NCI-H146 (cell line): ENCODE measurements around the gene COX19.
"Not testable (repeated sequence)": the region's sequence is repeated elsewhere in the genome, so short reads cannot be mapped to it uniquely, and the experiment has no call there.

Experiments
- DNase-seq: peaks from one replicate; lab custom pipeline; 2025; lab: John Stamatoyannopoulos, UW

COX19 gene

DNA sequence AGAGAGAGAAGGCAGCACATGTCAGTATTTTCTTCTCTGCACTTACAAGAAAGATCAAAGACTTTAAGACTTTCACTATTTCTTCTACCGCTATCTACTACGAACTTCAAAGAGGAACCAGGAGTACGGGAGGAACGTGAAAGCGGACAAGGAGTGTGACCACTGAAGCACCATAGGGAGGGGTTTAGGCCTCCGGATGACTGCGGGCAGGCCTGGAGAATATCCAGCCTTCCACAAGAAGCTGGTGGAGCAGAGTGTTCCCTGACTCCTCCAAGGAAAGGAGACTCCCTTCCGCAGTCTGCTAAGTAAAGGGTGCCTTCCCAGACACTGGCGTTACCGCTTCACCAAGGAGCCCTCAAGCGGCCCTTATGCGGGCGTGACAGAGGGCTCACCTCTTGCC lies 14.4 kb downstream of the COX19 start:
- not testable (repeated sequence) for DNase-seq

DNA sequence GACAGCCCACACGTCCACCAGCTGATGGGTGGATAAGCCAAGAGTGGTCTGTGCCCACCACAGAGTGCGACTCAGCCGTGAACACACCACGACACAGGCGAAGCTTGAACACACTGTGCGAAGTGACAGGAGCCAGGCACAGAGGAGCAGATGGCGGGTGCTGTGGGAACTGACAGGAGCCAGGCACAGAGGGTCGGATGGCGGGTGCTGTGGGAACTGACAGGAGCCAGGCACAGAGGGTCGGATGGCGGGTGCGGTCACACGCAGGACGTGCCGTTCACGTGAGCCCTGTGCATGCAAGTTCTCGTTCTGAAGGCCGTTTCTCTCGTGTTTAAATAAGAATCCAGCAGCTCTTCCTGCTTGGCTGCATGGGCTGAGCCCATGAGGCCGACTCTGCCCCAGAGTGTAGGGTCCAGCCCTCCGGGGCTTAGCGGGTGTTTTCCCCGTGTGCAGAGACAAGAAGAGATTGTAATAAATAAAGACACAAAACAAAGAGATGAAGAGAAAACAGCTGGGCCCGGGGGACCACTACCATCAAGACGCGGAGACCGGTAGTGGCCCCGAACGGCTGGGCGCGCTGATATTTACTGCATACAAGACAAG lies 15.0 kb downstream of the COX19 start:
- DNase-seq, result no peak

DNA sequence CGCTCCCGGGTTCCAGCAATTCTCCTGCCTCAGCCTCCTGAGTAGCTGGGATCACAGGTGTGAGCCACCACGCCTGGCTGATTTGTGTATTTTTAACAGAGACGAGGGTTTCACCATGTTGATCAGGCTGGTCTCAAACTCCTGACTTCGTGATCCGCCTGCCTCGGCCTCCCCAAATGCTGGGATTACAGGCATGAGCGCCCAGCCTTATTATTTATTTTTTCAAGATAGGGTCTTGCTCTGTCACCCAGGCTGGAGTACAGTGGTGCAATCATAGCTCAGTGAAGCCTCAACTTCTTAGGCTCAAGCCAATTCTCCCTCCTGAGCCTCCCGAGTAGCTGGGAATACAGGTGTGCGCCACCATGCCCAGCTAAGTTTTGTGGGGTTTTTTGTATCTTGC lies 15.6 kb downstream of the COX19 start:
- DNase-seq, result not testable (repeated sequence)

DNA sequence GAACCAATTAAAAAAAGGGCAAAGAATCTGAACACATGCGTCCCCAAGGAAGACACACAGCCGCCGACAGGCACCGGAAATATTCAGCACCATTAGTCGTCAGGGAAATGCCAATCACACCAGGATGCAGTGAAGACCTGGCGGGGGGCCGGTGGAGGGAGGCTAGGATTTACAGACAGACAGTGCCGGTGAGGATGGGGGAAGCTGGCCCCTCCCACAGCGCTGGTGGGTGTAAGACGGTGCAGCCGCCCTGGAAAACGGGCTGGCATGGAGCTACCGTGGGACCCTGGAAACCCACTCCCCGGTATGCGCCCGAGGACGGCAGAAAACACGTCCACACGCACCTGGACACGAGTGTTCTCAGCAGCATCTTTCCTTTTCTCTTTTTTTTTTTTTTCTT lies 16.1 kb downstream of the COX19 start:
- peak; percentile 66 for DNase-seq

DNA sequence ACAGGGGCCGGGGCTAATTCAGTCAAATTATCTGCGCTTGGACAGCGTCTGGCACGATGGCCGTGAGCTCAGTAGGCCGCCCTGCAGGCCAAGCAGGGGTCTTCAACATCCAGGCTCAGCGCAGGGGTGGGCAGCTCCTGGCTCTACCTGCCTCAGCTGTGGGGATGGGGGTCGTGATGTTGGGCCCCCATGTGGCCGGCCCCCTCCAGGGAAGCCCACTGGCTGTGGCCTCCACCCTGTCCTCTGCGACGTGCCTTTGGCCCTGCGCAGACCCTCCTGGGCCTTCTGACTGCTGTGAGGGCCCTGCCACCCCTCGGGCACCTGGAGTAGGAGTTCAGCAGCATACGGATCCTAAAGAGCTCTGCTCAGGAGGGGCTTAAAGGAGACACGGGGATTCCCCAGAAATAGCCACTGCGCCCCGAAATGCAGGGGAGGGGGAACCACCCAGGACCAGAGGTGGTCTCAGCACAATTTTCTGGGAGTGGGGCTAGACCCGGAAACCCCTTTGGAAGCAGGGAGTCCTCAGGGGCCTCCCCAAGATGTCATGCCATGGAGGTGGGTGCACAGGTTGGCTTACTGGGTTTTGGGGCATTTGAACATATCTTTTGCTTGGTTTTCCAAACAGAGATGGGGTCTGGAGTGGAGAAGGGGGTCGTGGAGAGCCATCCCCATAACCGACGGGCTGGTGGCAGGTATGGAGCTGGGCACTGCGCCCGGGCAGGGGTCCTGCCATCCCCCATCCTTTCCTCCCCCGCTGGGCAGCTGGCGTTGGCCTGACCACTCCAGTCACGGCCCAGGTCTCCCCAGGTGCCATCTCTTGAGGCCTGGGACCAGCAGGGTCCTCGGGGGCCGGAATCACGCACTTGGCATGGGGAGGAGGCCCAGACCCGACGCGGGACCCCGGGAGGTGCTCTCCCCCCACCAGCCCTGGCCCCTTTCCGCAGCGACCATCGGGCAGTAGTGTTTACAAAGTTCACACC lies 16.8 kb downstream of the COX19 start:
- DNase-seq, result no peak

DNA sequence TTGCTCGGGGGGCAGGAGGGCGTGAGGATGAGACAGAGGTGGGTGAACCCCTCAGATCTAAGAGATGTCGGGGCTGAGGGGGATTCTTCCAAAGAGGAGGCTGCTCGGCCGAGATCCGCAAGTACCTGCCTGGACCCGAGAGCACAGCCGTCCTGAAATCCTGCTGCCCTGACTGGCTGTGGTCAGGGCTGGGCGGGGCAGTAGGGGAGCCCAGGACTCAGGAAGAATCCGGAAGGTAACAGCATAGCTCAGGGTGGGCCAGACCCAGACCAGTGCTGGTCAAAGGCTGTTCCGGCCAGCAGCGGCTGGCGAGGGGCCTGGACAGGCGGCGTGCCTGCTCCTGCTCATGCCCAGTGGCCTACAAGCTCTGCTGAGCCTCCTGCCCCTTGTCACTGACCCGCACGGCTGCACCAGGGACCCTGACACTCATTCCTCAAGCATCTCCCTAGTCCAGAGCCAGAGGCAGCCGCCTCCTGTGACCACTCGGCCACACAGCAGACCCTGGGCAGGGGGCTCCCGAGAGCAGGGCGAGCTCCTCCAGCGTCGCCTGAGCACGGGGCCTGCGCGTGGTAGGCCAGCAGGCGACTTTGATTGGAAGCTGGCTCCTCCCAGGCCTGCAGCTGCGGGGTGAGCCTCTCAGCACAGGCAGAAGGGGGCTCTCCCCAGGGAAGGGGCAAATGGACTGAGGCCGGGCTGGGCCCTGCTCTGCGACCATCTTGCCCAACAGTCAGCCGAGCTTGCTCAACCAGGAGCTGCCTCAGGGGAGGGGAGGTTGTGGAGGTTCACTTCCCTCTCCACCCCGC lies 17.7 kb downstream of the COX19 start:
- DNase-seq, result no peak

DNA sequence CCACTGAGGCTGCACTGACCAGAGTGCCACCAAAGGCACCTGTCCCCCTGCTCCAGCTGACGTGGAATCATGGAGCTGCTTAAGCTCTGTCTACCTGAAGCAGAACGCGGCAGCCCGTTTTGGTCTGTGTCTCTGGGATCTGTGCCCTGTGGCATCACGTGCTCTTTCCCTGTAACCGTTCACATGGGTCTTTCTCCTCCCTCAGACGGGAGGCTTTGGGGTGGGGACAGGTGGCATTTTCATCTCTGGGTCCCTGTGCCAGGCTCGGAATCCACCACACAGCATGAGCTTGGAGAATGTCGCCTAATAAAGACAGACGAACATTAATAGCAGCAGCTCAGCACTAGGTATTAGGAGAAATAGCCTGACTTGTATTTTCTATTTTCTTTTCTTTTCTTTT lies 19.3 kb downstream of the COX19 start:
- no peak for DNase-seq

DNA sequence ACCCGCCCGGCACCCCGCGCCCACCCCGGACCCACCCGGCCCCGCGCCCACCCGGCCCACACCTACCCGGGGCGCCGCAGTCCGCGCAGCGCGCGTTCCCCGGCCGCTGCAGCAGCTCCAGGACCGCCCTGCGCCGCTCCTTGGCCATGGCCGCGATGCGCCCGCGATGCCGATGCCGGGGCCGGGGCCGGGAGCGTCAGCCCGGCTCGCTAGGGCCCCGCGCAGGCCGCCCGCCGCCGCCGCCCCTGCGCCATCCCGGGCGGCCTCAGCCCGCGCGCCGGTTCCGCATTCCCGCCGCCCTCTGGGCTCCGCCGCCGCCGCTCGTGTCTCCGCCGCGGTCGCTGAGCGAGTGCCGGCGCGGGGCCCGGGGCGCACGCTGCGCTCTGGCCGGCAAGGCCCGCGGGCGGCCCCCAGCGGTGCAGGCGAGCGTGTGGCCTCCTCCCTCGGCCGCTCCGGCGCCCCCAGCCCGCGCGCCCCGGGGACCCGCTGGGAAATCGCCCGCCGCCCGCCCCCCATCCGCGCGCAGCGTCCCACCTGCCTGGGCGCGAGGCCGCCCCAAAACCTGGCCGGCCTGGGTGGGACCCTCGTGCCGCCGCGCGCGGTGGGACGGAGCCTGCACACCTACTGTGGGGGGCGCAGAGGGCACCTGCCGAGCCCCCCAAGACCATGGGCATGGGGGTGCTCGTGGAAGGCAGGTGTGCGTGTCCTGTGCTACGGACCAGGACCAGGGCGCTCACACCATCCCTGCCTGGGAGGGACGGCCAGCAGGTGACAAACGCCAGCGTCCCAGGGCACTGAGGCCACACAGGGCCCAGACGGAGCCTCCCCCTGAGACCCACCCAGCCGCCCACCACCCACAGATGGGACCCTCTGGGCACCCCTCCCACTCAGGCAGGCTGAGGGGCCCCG lies 20.8 kb downstream of the COX19 start, which contains the start of gene ADAP1:
Gene ADAP1, minus strand, starts transcription at position 351 of the 909 bp plus-strand sequence. Its CDS starts 203 bp downstream, at position 148.
- peak; percentile 50 for DNase-seq

DNA sequence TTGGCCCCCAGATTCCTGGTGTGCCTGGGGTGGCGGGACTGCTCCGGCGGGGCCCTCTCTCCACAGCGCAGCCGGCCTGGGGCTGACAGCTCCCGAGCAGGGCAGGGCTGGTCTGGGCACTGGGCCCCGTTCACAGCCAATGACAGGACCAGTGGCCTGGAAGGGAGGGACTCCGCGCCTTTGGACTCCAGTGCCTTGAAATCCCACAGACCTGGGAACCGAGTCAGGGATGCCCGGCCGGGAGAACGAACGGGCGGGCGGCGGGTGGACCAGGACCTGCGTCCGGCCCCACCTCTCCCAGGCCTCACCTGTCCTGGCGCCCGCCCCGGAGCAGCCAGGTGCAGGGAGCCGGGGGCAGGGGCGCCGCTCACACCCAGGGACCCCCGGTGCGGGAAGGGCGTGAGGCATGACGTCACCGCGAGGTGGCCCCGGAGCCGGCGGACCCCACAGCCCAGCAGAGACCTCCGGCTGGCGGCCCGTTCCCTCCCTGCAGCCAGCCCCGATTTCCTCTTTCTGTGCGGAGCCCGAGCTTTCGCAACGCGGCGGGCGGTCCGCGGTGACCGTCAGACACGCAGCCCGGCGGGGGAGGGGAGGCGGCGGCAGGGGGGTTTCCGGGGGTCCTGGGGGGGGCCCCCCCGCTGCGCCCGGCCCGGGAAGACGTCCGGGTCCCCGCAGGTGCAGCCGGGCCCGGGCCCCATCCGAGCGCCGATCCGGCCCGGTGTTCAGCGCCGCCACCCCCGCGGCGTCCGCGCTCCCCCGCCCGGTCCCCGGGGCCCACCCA lies 21.6 kb downstream of the COX19 start:
- peak; percentile 42 for DNase-seq

DNA sequence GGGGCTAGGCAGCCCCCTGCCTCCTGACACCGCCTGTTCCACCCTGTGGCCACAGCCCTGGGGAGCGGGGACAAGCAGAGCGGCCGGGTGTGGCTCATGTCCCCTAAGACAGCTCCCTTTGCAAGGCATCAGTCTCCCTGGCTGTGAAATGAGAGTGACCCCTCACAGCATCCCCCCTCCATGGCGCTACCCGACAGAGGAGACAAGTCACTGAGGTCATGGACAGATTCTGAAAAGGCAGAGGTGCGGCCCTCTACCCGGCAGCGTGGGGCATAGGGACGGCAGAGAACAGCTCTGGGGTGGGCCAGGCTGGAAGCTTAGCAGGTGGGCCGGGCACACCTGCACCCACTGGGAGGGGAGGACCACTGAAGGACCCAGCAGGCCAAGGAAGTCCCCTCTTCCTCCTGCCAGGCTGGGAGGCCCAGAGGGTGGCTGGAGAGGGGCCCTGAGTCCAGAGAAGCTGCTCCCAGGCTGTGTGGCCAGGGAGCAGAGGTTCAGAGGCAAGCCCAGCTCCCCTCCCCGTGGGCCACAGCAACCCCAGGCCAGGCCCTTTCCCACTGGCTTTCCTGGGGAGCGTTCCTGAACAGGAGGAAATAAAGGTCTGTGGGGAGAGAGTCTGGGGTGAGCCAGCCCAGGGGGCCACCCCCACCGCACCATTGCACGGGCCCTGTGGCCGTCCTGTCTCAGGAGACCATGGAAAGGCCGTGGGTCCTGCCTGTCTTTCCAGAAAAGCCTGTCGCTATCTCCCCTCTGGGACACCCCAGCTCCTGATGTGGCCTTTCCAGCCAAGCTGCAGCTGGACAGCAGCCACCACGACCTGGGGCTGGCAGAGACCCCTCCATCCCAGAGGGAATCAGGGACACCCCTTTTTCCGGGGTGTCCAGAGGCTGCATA lies 22.6 kb downstream of the COX19 start:
- DNase-seq, result no peak

DNA sequence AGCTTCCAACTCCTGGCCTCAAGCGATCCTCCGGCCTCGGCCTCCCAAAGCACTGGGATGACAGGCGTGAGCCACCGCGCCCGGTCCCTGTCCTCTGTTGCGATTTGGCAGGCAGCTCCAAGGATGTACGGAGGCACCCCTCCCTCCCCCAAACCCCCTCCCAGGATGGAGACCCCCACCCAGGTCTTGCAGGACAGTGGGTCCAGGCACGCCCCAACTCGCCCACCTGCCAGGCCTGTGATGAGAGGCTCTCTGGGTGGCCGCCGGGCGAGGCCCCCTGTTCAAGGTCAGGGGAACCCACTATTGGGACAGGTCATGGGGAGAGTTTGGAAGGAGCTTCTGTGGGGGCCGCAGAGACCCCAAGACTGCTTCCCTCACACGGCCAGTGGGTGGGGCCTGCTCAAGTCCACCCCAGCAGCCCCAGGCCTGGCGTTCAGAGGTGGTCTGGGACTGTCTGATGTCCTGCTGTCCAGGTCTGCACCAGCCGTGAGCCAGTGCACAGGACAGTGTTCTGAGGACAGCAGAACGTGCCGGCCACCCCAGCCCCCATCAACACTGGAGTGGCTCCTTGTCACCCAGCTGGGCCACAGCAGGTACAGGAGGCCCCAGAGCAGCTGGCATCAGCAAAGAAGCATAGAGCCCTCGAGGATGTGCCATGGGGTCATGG lies 23.3 kb downstream of the COX19 start:
- no peak for DNase-seq

DNA sequence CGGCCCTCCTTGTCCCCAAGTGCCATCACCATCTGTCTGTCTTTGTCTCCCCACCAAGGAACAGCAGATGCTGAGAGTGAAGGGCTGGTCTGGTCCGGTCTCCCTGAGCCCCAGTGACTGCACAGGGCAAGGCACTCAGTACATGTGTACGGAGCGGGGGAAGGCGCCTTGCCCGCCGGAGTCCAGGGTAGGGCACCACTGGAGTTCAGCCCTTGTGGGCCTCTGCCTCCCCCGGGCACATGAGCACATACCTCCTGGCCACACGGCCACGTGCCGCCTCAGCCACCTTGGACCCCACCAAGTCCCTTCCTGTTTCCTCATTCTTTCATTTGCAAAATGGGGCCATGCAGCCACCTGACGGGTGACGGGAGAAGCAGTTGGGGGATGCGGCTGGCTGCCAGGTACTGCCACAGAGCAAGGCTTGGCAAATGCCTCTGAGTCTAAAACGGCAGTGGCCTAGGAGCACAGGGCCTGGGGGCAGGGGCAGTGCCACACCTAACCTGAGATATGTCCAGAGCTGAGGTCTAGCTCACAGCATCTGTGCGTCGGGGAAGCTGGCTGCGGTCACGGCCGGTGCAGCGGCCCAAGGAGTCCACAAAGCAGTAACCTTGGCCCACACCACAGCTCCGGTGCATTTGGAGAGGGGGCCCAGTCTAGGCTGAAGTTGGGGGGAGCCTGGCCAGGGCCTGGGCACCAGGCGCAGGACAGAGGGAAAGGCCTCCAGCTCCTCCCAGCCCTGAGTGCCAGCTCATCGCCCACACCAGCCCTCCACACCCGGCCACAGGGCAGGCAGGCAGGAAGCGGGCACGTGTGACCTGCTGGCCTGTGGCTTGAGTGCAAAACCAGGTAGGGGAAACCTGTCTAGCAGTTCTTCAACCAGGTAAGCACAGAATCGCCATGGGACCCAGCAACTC lies 26.1 kb downstream of the COX19 start:
- DNase-seq, result no peak

DNA sequence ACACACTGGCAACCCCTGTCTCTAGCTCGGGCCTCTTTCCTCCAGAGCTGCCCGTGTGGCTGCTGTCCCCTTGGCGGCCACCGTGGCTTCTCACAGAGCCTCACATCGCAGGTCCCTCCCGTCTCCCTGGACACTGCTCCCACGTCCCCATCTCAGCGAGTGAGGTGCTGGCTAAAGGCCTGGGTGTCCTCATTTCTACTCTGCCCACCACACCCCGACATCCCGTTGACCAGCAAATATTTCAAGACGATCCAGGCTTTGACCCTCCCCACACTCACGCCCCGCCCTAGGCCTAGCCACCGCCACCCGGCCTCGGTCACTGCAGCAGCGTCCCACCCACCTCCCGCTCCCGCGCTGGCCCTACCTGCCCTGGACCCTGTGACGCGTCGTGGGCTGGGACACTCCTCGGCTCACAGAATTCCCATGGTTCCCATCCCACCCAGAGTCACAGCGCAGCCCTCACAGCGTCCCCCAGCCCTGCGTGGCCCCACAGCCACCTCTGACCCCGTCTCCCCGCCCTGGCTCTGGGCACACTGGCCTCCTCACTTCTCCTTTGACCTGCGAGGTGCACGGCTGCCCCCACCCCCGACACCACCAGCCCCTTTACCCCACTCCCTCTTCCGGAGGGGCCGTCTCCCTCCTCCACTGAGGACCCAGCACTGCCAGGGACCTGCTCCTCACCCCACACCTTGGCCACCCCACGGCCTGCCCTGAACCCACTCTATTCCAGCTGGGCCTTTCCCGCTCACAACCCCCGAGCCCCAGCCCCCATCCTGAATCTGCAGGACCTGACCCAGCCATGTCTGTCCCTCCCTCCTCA lies 27.7 kb downstream of the COX19 start:
- DNase-seq, result no peak

DNA sequence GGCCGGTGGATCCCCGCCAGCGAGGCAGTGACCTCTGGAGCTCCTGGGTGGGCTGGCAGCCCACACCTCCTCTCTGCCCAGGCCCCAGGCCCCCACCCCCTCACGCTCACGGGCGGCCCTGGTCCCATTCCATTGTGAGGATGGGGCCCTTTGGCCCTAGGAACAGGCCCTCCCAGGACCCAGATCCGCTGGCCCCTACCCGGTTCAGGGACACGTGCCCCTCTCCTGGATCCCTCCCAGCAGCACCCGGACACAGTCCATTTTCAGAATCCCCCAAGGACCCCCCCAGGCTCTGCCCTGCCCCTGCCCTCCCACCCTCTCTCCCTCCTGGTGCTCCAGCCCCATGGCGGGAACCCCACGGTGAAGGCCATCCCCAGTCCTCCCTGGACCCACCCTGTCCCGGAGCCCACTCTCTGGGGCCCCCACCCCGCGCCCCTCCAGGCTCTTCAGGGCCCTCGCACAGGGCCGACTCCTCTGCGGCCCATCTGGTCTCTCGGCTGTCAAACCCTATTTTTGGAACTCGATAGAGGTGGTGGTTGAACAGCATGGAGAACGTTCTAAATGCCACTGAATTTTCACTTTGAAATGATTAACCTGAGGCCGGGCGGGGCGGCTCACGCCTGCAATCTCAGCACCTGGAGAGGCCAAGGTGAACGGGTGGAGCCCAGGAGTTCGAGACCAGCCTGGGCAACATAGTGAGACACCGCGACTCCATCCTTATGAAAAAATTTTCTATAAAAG lies 28.9 kb downstream of the COX19 start:
- no peak for DNase-seq

DNA sequence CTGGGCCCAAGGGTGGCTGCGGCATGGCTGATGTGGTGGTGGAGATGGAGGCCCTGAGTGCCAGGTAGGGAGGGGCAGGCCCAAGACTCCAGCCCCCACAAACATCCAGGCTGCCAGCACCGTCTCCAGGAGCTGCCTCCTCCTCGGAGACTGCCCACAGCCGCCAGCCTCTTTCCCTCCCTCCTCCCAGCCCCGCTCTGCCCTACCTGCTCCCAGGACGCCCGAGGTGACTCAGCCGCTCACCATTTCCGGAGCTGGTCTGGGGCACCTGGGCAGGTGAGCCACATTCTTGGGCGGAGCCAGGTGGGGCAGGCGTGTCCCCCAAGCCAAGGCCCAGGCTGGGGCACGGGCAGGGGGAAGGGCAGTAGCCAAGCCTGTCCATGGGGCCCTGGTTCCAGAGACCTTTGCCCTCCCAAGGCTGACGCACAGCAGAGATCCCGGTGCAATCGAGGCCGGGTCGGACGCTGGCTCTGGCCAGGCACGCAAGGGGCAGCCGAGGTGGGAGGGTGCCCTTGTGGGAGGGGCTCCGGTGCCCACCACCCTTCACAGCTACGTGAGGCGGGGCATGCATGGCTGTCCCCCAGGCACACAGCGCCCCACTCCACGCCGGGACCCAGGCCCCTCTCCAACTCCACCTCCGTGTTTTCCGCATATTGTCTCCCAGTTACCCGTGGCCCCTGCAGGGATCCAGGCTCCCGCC lies 29.6 kb downstream of the COX19 start:
- DNase-seq, result peak; percentile 65

DNA sequence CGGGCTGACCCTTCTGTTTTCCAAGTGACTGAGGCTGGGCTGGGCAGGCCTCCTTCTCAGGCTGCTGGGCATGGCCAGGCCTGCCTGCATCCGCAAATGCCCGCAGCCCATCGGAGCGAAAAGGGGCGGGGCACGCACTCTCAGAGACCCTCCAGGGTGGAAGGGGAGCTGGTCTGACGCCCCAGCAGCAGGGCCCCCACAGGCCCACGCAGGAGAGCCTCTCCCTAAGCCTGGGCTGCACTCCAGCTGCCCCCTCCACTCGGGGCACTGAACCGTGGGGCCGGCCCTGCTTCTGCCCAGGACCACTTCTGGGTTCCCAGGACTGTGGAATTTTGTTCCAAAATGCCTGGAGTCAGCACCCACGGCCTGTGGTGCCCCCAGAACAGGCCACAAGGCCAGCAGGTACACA lies 30.2 kb downstream of the COX19 start:
- DNase-seq, result no peak
